Muscle layer of colon (tissue), 2 donors: ENCODE measurements around the gene CCL24.
"Not testable (repeated sequence)": the region's sequence is repeated elsewhere in the genome, so short reads cannot be mapped to it uniquely, and the experiment has no call there.

ENCODE experiments used
- H3K27ac ChIP-seq: one replicate; pipeline ENCODE4 v1.7.0; 2013; ENCODE audit warnings: low read depth, mild to moderate bottlenecking, low read length, moderate library complexity
- H3K27me3 ChIP-seq, 2 donors: one replicate each; pipeline ENCODE4 v1.7.0; 2013; ENCODE audit warnings: low read length in 2 of 2, mild to moderate bottlenecking in 2 of 2; ENCODE audit not compliant: insufficient read depth in 2 of 2, control insufficient read depth in 1 of 2
- H3K36me3 ChIP-seq: one replicate; pipeline ENCODE4 v1.7.0; 2013; ENCODE audit warnings: mild to moderate bottlenecking, low read length; ENCODE audit not compliant: insufficient read depth
- H3K4me1 ChIP-seq: one replicate; pipeline ENCODE4 v1.7.0; 2013; ENCODE audit warnings: mild to moderate bottlenecking, low read length; ENCODE audit not compliant: insufficient read depth
- H3K4me3 ChIP-seq, 2 donors: one replicate each; pipeline ENCODE4 v1.7.0; 2013; ENCODE audit warnings: low read length in 2 of 2, low read depth in 1 of 2, mild to moderate bottlenecking in 1 of 2, moderate library complexity in 1 of 2
- H3K9ac ChIP-seq: one replicate; pipeline ENCODE4 v1.7.0; 2013; ENCODE audit warnings: low read length
- H3K9me3 ChIP-seq: one replicate; pipeline ENCODE4 v1.7.0; 2013; ENCODE audit warnings: mild to moderate bottlenecking, low read length
- donor health status: abdominal sarcoma.
- donor health status: Adenocarcinoma of cecum.

The CCL24 gene

GRCh38 chr7:75813781-75814236 lies at the start of gene CCL24:
TSS of gene CCL24 (minus strand) at chr7:75813806. CDS start at chr7:75813715, 91 bp downstream.
- no peaks in the 10 kb centered on the region for H3K4me1 ChIP-seq
- no peaks in the 10 kb centered on the region for H3K9me3 ChIP-seq
- H3K9ac ChIP-seq = no peak within 1 kb of the TSS
- H3K27me3 ChIP-seq = no peaks in the 10 kb centered on the region
- no peaks in the 10 kb centered on the region for H3K36me3 ChIP-seq
- H3K4me3 ChIP-seq = no peak within 1 kb of the TSS
- no peak within 1 kb of the TSS for H3K27ac ChIP-seq

GRCh38 chr7:75861636-75862035 lies 48.0 kb upstream of the CCL24 start:
- no peaks in the 10 kb centered on the region for H3K9me3 ChIP-seq
- no peaks in the 10 kb centered on the region for H3K27me3 ChIP-seq
- no peak overlapping the region for H3K27ac ChIP-seq
- H3K9ac ChIP-seq = no peak overlapping the region
- no peaks in the 10 kb centered on the region for H3K36me3 ChIP-seq
- H3K4me3 ChIP-seq = no peak overlapping the region
- H3K4me1 ChIP-seq = peaks cover 5% of the 10 kb centered on the region

GRCh38 chr7:75858410-75858809 lies 44.8 kb upstream of the CCL24 start:
- Histone ChIP-seq H3K27me3 (no peaks in the 10 kb centered on the region), H3K36me3 (no peaks in the 10 kb centered on the region), H3K9ac (no peak overlapping the region), H3K9me3 (no peaks in the 10 kb centered on the region), H3K4me1 (no peaks in the 10 kb centered on the region), H3K27ac (no peak overlapping the region), H3K4me3 (no peak overlapping the region)

- Histone ChIP-seq H3K4me3 (no peak overlapping the region), H3K9me3 (no peaks in the 10 kb centered on the region), H3K36me3 (no peaks in the 10 kb centered on the region), H3K9ac (no peak overlapping the region), H3K27ac (no peak overlapping the region), H3K27me3 (no peaks in the 10 kb centered on the region), H3K4me1 (no peaks in the 10 kb centered on the region)
Measured at GRCh38 chr7:75856536-75856935, 42.9 kb upstream of the CCL24 start.

- H3K4me1 ChIP-seq, H3K27me3 ChIP-seq, H3K36me3 ChIP-seq, H3K4me3 ChIP-seq, H3K27ac ChIP-seq, H3K9ac ChIP-seq, H3K9me3 ChIP-seq: not testable (repeated sequence)
Measured at GRCh38 chr7:75854813-75855345, 41.3 kb upstream of the CCL24 start.

GRCh38 chr7:75854233-75854632 lies 40.6 kb upstream of the CCL24 start:
- no peak overlapping the region for H3K4me3 ChIP-seq
- no peaks in the 10 kb centered on the region for H3K4me1 ChIP-seq
- H3K9ac ChIP-seq = no peak overlapping the region
- no peak overlapping the region for H3K27ac ChIP-seq
- H3K36me3 ChIP-seq = no peaks in the 10 kb centered on the region
- H3K9me3 ChIP-seq = no peaks in the 10 kb centered on the region
- H3K27me3 ChIP-seq = no peaks in the 10 kb centered on the region

- Histone ChIP-seq H3K9me3 (no peaks in the 10 kb centered on the region), H3K27me3 (no peaks in the 10 kb centered on the region), H3K4me3 (no peak overlapping the region), H3K27ac (no peak overlapping the region), H3K4me1 (no peaks in the 10 kb centered on the region), H3K36me3 (no peaks in the 10 kb centered on the region), H3K9ac (no peak overlapping the region)
Measured at GRCh38 chr7:75850235-75850634, 36.6 kb upstream of the CCL24 start.

GRCh38 chr7:75849573-75849972 lies 36.0 kb upstream of the CCL24 start:
- Histone ChIP-seq H3K27me3 (no peaks in the 10 kb centered on the region), H3K36me3 (no peaks in the 10 kb centered on the region), H3K27ac (no peak overlapping the region), H3K9ac (no peak overlapping the region), H3K4me3 (no peak overlapping the region), H3K9me3 (no peaks in the 10 kb centered on the region), H3K4me1 (no peaks in the 10 kb centered on the region)

GRCh38 chr7:75847707-75848106 lies 34.1 kb upstream of the CCL24 start:
- Histone ChIP-seq H3K27me3 (no peaks in the 10 kb centered on the region), H3K36me3 (no peaks in the 10 kb centered on the region), H3K27ac (no peak overlapping the region), H3K4me1 (peaks cover 2% of the 10 kb centered on the region), H3K9me3 (no peaks in the 10 kb centered on the region), H3K9ac (no peak overlapping the region), H3K4me3 (no peak overlapping the region)

GRCh38 chr7:75845132-75845531 lies 31.5 kb upstream of the CCL24 start:
- H3K36me3 ChIP-seq, H3K9ac ChIP-seq, H3K4me3 ChIP-seq, H3K27me3 ChIP-seq, H3K4me1 ChIP-seq, H3K27ac ChIP-seq, H3K9me3 ChIP-seq: not testable (repeated sequence)

- no peak overlapping the region for H3K4me3 ChIP-seq
- no peak overlapping the region for H3K27ac ChIP-seq
- H3K4me1 ChIP-seq = peaks cover 7% of the 10 kb centered on the region
- no peaks in the 10 kb centered on the region for H3K9me3 ChIP-seq
- H3K27me3 ChIP-seq = no peaks in the 10 kb centered on the region
- no peaks in the 10 kb centered on the region for H3K36me3 ChIP-seq
- H3K9ac ChIP-seq = no peak overlapping the region
Measured at GRCh38 chr7:75844158-75844557, 30.6 kb upstream of the CCL24 start.

GRCh38 chr7:75843613-75844116 lies 30.1 kb upstream of the CCL24 start:
- Histone ChIP-seq H3K27ac (no peak overlapping the region), H3K4me3 (no peak overlapping the region), H3K4me1 (peaks cover 7% of the 10 kb centered on the region), H3K9me3 (no peaks in the 10 kb centered on the region), H3K27me3 (no peaks in the 10 kb centered on the region), H3K9ac (no peak overlapping the region), H3K36me3 (no peaks in the 10 kb centered on the region)
